Uterus (tissue), 4 donors: ENCODE data around the gene CCDC69. TPM values are rescaled to one million over a fixed set of nuclear protein-coding genes. Genes with fewer than 3 reads are reported as not detected.
"Not testable (repeated sequence)": the region's sequence is repeated elsewhere in the genome, so short reads cannot be mapped to it uniquely, and the experiment has no call there.

Experiments
- DNase-seq, 2 donors: peaks; one replicate each; pipeline ENCODE4 v3.0.0-alpha.2; 2019 to 2020
- H3K27ac ChIP-seq, 2 donors: fragments of 200-600 bp; sonication (generic); 1 replicate in 1 of 2; 2 replicates in 1 of 2; pipeline ENCODE4 v1.5.1; 2016 to 2018
- H3K27me3 ChIP-seq, 2 donors: fragments of 200-600 bp; sonication (generic); one replicate each; pipeline ENCODE4 v1.5.1; 2018 to 2019; ENCODE audit warnings: control low read depth in 1 of 2
- H3K36me3 ChIP-seq, 2 donors: fragments of 200-600 bp; sonication (generic); one replicate each; pipeline ENCODE4 v1.5.1; 2019; ENCODE audit warnings: control low read depth in 1 of 2
- H3K4me1 ChIP-seq, 2 donors: fragments of 200-600 bp; sonication (generic); one replicate each; pipeline ENCODE4 v1.5.1; 2018 to 2019; ENCODE audit warnings: control low read depth in 1 of 2
- H3K4me3 ChIP-seq, 2 donors: fragments of 200-600 bp; sonication (generic); 1 replicate in 1 of 2; 2 replicates in 1 of 2; pipeline ENCODE4 v1.5.1; 2018 to 2019; ENCODE audit warnings: mild to moderate bottlenecking in 1 of 2
- H3K9me3 ChIP-seq, 2 donors: fragments of 200-600 bp; sonication (generic); one replicate each; pipeline ENCODE4 v1.5.1; 2019; ENCODE audit warnings: control low read depth in 1 of 2
- POLR2A ChIP-seq, 2 donors: fragments of 450-650 bp; IDR thresholded peaks; one replicate each; pipeline ENCODE4 v1.6.1; 2016; ENCODE audit warnings: antibody characterized with exemption in 2 of 2, mild to moderate bottlenecking in 1 of 2, moderate library complexity in 1 of 2
- intact Hi-C: fragments of 100-400 bp; cut with DNase I; formaldehyde crosslinking; loops from one replicate; pipeline ENCODE4 v1.15.1; 2023; ENCODE audit warnings: low total_unique reads
- total RNA-seq, 4 donors: library from RNA; depleted of rRNA in 3 of 4; stranded (reverse); fragments of >200 nt in 3 of 4; gene quantifications; one replicate each; pipeline versions ENCODE4 v1.1.0 to v1.2.4, GENCODE V29; 2014 to 2023
- TF ChIP-seq, protein P1 (sequence below), 4 experiments: fragments of 200-600 bp in 2 of 4; fragments of 450-650 bp in 2 of 4; sonication (generic) in 2 of 4; IDR thresholded peaks; one replicate each; pipeline ENCODE4 v1.5.1; 2016 to 2019; ENCODE audit warnings: antibody characterized with exemption in 4 of 4, mild to moderate bottlenecking in 2 of 4, moderate library complexity in 1 of 4
- donor health status: DM: yes; HTN: yes; CAD: no.

Gene CCDC69
- total RNA-seq, 4 donors from 2014 or later = 19.5 to 76.2 (median 40.6) TPM

DNA sequence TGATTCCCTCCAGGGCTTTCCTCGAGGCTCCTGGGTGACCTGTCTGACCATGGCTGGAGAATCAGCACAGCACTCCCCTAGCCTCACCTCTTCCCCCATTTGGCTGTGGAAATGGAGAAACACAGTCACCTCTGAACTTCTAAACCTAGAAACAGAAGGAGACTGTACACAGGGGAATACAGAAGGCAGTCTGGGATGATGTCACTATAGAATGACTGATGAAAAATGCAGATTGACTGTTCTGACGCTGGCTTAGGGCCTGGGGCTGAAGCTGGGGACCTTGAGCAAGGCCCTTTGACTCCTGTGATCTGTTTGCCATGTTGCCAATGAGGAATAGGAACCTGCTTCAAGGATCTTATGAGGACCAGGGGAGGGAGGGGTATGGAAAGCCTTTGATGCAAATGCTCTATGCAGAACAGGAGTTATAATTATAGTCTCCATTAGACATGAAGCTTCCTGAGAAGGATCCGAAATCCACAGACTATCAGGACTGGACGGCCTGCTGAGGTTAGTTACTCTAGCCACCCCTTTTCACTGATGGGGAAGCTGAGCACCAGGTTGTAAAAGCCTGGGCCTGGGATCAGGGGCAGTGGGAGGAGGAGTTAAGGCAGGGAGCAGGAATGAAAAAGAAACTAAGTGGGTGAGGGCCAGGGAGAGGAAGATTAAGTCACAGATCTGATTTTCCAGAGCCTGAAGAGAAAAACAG, 41.9 kb downstream of the CCDC69 start:
- H3K9me3 ChIP-seq = no peaks in the 10 kb centered on the region
- no peak overlapping the region for H3K4me3 ChIP-seq
- no peaks in the 10 kb centered on the region for H3K4me1 ChIP-seq
- DNase-seq = no peak
- no peaks in the 10 kb centered on the region for H3K36me3 ChIP-seq
- no peak for TF ChIP-seq POLR2A (IDR thresholded peaks at IDR 0.05)
- TF ChIP-seq, protein P1, sequence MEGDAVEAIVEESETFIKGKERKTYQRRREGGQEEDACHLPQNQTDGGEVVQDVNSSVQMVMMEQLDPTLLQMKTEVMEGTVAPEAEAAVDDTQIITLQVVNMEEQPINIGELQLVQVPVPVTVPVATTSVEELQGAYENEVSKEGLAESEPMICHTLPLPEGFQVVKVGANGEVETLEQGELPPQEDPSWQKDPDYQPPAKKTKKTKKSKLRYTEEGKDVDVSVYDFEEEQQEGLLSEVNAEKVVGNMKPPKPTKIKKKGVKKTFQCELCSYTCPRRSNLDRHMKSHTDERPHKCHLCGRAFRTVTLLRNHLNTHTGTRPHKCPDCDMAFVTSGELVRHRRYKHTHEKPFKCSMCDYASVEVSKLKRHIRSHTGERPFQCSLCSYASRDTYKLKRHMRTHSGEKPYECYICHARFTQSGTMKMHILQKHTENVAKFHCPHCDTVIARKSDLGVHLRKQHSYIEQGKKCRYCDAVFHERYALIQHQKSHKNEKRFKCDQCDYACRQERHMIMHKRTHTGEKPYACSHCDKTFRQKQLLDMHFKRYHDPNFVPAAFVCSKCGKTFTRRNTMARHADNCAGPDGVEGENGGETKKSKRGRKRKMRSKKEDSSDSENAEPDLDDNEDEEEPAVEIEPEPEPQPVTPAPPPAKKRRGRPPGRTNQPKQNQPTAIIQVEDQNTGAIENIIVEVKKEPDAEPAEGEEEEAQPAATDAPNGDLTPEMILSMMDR (IDR thresholded peaks at IDR 0.05) = no peak
- no peaks in the 10 kb centered on the region for H3K27me3 ChIP-seq
- intact Hi-C loops = no loop called here
- H3K27ac ChIP-seq = no peak overlapping the region

DNA sequence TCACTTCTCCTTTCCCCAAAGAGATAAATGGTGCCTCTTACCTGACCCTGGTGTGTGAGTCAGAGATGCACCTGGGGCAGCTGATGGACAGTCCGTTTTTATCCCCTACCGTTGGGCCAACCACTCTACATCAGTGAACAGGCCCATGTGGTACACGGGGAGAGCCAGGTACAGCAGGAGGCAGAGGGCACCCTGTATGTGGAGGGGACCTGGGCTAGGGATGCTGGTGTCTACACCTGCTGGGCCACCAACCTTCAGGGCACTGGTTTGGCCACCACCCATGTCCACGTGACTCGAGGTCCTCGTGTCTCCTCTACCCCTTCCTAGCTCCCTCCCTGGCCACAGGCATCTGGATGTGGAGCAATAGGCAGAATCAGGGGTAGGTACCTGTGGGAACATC, 43.6 kb downstream of the CCDC69 start:
- Histone ChIP-seq H3K27ac (no peak overlapping the region), H3K27me3 (no peaks in the 10 kb centered on the region), H3K9me3 (no peaks in the 10 kb centered on the region), H3K4me3 (no peak overlapping the region), H3K36me3 (no peaks in the 10 kb centered on the region), H3K4me1 (no peaks in the 10 kb centered on the region)
- intact Hi-C loops = no loop called here
- TF ChIP-seq POLR2A (IDR thresholded peaks at IDR 0.05) = no peak
- TF ChIP-seq, protein P1 (IDR thresholded peaks at IDR 0.05) = no peak
- peak in 1 of 2 donors; percentile 10 for DNase-seq

DNA sequence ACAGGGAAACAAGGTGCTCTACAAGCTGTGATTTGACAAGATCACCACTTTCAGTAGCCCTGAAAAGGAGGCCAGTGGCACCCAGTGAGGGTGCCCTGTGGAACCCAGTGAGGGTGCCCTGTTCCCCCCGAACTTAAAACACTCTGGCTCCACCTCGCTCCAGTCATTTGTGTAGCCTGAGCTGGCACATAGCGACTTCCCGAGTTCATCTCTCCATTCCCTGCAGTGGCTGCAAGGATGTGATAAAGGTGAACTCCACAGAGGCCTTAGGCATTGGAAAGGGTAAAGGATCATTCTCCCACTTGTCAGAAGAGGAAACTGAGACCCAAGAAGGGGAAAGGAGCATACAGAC, 44.4 kb downstream of the CCDC69 start:
- TF ChIP-seq POLR2A (IDR thresholded peaks at IDR 0.05) = no peak
- TF ChIP-seq, protein P1 (IDR thresholded peaks at IDR 0.05) = no peak
- no peaks in the 10 kb centered on the region for H3K4me1 ChIP-seq
- intact Hi-C loops = no loop called here
- H3K27ac ChIP-seq = no peak overlapping the region
- no peaks in the 10 kb centered on the region for H3K9me3 ChIP-seq
- no peak overlapping the region for H3K4me3 ChIP-seq
- no peaks in the 10 kb centered on the region for H3K27me3 ChIP-seq
- no peak for DNase-seq
- H3K36me3 ChIP-seq = no peaks in the 10 kb centered on the region

DNA sequence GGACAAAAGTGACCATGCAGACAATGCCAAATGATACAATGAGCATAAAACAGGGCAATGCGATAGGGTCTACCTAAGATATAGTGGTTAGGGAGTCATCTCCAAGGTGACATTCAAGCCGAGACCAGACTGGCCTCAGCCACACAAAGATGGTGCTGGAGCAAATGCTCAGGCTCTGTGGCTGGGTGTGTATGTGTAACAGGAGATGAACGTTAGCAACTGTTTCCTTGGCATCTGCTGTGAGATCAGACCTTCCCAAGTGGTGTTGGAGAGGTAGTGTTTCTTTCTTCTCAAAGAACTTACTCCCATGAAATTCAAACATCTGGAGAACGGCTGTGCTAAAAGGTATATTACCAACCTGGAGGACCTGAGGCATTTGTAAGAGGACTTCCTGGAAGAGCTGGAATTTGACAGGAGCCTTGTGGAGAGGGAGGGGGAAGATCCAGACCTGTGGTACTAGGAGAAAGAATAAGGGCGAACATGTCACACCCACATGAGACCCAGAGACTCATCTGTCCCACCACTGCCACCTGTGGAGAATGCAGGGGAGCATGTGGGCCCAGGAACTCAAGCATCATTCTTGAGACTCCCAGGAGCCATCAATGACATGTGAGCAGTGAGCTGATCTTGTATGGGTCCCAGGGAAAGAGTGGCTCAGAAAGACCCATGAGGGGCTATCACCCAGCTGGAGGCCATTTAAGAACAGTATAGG, 45.0 kb downstream of the CCDC69 start:
- Histone ChIP-seq H3K9me3 (no peaks in the 10 kb centered on the region), H3K36me3 (no peaks in the 10 kb centered on the region), H3K4me1 (no peaks in the 10 kb centered on the region), H3K4me3 (no peak overlapping the region), H3K27me3 (no peaks in the 10 kb centered on the region), H3K27ac (no peak overlapping the region)
- intact Hi-C loops = no loop called here
- TF ChIP-seq POLR2A (IDR thresholded peaks at IDR 0.05) = no peak
- TF ChIP-seq, protein P1 (IDR thresholded peaks at IDR 0.05) = no peak
- DNase-seq = no peak

DNA sequence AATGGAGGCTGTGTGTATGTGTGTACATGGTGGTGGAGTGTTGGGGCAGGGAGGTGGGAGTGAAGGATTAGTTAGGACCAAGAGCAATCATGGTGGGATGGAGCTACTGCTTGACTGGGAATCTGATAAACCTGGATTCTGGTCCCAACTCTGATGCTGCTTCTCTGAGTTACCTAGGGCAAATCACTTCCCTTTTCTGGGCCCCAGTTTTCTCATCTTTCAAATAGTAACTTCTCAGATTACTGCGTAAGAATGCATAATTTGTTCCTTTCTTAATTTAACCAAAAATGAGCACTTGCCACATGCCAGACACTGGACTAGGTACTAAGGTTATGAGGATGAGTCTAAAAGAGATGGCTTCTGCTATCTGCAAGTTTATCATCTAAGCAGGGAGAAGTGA, 45.5 kb downstream of the CCDC69 start:
- Histone ChIP-seq H3K4me3 (no peak overlapping the region), H3K4me1 (no peaks in the 10 kb centered on the region), H3K36me3 (no peaks in the 10 kb centered on the region), H3K27me3 (no peaks in the 10 kb centered on the region), H3K9me3 (no peaks in the 10 kb centered on the region), H3K27ac (no peak overlapping the region)
- intact Hi-C loops = no loop called here
- TF ChIP-seq, protein P1 (IDR thresholded peaks at IDR 0.05) = no peak
- TF ChIP-seq POLR2A (IDR thresholded peaks at IDR 0.05) = no peak
- DNase-seq = peak in 1 of 2 donors; percentile 3

DNA sequence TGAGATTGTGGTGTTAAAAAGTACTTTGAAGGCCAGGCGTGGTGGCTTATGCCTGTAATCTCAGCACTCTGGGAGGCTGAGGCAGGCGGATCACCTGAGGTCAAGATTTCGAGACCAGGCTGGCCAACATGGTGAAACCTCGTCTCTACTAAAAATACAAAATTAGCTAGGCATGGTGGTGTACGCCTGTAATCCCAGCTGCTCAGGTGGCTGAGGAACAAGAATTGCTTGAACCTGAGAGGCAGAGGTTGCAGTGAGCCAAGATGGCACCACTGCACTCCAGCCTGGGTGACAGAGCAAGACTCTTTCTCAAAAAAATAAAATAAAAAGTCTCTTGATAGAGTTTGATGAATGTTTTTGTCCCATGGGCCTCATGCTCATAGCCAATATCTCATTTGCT, 47.6 kb downstream of the CCDC69 start:
- peak in 1 of 2 donors; percentile 8 for DNase-seq
- H3K27ac ChIP-seq, H3K36me3 ChIP-seq, intact Hi-C loops, H3K9me3 ChIP-seq, H3K4me1 ChIP-seq, H3K27me3 ChIP-seq, H3K4me3 ChIP-seq: not testable (repeated sequence)
